ENCODE results near the gene CHST14. TPM values are rescaled to one million over a fixed set of nuclear protein-coding genes. Genes with fewer than 3 reads are reported as not detected.

Gene CHST14
- total RNA-seq, 1 donor from 2014 or later = 12.2 TPM

Other genes starting within 250 kb of the CHST14 start
- gene PAK6, start 231.9 kb upstream of the CHST14 start, total RNA-seq = 0.22 and 0.37 TPM in 2 replicates
- not detected in 2 replicates for gene ANKRD63, start 187.9 kb upstream of the CHST14 start, total RNA-seq
- gene PLCB2, start 163.0 kb upstream of the CHST14 start, total RNA-seq = 178 TPM in 2 replicates
- gene INAFM2, start 147.3 kb upstream of the CHST14 start, total RNA-seq = 11.6 and 12.0 TPM in 2 replicates
- 0.39 and 0.66 TPM in 2 replicates for gene CCDC9B, start 130.0 kb upstream of the CHST14 start, total RNA-seq
- gene PHGR1, start 120.0 kb upstream of the CHST14 start, total RNA-seq = not detected in 2 replicates
- 0.22 and 1.0 TPM in 2 replicates for gene DISP2, start 112.8 kb upstream of the CHST14 start, total RNA-seq
- gene KNSTRN, start 88.3 kb upstream of the CHST14 start, total RNA-seq = 38.0 and 42.7 TPM in 2 replicates
- 39.0 and 41.4 TPM in 2 replicates for gene IVD, start 65.2 kb upstream of the CHST14 start, total RNA-seq
- 25.4 and 27.3 TPM in 2 replicates for gene BAHD1, start 30.0 kb upstream of the CHST14 start, total RNA-seq
- gene CCDC32, start 94.1 kb downstream of the CHST14 start, total RNA-seq = 34.9 and 37.1 TPM in 2 replicates
- 11.8 and 13.0 TPM in 2 replicates for gene RPUSD2, start 98.3 kb downstream of the CHST14 start, total RNA-seq
- gene KNL1, start 123.3 kb downstream of the CHST14 start, total RNA-seq = 36.6 and 43.4 TPM in 2 replicates
- 47.7 and 51.4 TPM in 2 replicates for gene RAD51, start 224.2 kb downstream of the CHST14 start, total RNA-seq

All from T-helper 1 cell treated with Interleukin-12 subunit alpha and Interleukin-12 subunit beta and Interleukin-4 antibody, amounts not matched to agents 30 ng/mL and 1 ng/mL, for 36 hours (primary cell).